Measurements from ENCODE around the gene CYP3A7.

GRCh38 chr7:99728615-99729014 is 6.4 kb downstream of the CYP3A7 start:
- TF ChIP-seq, protein P1, sequence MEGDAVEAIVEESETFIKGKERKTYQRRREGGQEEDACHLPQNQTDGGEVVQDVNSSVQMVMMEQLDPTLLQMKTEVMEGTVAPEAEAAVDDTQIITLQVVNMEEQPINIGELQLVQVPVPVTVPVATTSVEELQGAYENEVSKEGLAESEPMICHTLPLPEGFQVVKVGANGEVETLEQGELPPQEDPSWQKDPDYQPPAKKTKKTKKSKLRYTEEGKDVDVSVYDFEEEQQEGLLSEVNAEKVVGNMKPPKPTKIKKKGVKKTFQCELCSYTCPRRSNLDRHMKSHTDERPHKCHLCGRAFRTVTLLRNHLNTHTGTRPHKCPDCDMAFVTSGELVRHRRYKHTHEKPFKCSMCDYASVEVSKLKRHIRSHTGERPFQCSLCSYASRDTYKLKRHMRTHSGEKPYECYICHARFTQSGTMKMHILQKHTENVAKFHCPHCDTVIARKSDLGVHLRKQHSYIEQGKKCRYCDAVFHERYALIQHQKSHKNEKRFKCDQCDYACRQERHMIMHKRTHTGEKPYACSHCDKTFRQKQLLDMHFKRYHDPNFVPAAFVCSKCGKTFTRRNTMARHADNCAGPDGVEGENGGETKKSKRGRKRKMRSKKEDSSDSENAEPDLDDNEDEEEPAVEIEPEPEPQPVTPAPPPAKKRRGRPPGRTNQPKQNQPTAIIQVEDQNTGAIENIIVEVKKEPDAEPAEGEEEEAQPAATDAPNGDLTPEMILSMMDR (optimal IDR thresholded peaks at IDR 0.05 in 1 of 3, IDR thresholded peaks at IDR 0.05 in 1 of 3, conservative IDR thresholded peaks at IDR 0.05 in 1 of 3; ENCODE audit: extremely low read depth in 1 of 3, insufficient read depth in 2 of 3, low read length in 3 of 3): no peak
- no peak for TF ChIP-seq EZH2 (IDR thresholded peaks at IDR 0.05; ENCODE audit: low read length)

Data from keratinocyte (primary cell).